ENCODE results near the gene KIN.
"Not testable (repeated sequence)": the region's sequence is repeated elsewhere in the genome, so short reads cannot be mapped to it uniquely, and the experiment has no call there.

Gene KIN, protein sequence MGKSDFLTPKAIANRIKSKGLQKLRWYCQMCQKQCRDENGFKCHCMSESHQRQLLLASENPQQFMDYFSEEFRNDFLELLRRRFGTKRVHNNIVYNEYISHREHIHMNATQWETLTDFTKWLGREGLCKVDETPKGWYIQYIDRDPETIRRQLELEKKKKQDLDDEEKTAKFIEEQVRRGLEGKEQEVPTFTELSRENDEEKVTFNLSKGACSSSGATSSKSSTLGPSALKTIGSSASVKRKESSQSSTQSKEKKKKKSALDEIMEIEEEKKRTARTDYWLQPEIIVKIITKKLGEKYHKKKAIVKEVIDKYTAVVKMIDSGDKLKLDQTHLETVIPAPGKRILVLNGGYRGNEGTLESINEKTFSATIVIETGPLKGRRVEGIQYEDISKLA

DNA sequence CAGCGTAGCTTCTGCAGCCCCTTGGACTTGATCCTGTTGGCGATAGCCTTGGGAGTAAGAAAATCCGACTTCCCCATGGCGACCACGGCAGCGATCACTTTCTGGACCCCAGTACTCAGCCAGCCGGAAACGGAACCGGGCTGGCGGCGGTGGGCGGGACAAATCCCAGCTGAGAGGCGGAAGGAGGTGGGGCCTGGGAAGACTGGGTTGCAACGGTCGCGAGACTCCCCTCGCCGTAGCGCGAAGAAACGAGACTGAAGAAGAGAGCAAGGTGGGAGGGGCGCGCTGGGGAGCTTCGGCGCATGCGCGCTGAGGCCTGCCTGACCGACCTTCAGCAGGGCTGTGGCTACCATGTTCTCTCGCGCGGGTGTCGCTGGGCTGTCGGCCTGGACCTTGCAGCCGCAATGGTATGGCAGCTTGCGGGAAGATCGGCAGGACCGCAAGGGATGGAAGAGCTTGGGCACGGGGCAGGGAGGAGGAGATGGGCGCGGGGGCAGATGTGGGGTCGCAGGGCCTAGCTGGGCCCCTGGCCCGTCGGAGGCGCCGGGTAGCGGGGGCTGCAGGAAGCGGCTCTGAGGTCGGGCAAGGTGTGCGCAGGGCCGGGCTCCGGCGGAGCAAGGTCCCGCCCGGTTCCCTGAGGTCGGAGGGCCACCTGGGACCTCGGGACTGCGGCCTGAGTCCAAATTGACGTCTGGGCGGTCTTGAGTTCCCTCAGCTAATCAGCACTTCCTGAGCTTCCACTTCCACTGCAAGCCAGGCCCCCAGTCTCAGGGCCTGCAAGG is at the start of gene KIN, which contains the start of gene ATP5F1C:
Gene KIN (minus strand): TSS at position 137 of the 782 bp plus-strand sequence. CDS start 60 bp downstream, at position 77.
Gene ATP5F1C (plus strand): TSS at position 321 of the 782 bp plus-strand sequence. CDS start 31 bp downstream, at position 352.
- DNase-seq (ENCODE audit: low read depth, low spot score) = peak; percentile 98

DNA sequence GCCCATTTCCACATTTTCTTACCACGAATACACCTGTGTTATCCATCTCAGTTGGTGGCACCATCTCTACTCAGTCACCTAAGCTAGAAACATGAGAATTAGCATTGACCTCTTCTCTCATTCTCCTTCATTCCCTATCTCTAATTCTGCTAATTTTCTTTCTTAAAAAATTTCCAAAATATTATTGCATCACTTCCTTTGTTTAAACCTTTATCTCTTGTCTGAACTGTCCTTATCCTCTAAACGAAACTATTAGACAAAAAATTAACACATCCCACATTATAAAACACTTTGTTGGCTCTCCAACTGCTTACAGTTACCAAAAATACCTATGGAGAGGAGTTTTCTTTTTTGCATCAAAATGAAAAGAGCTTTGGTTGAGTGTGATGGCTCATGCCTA is 48.8 kb upstream of the KIN start:
- no peak for DNase-seq (ENCODE audit: low read depth, low spot score)

DNA sequence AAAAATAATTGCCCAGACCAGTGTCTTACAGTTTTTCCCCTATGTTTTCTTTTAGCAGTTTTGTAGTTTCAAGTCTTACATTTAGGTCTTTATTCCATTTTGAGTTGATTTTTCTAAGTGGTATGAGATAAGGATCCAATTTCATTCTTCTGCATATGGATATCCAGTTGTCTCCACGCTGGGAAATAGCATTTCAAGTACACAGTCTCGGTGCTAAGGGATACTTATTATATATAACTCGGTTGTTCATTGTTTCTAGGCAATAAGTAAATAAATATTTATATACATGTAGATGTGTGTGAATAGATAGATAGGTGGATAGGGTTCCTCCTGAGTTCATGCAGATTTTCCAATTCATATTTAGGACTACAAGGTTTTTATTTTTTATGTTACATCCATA is 46.5 kb upstream of the KIN start:
- no peak for DNase-seq (ENCODE audit: low read depth, low spot score)

DNA sequence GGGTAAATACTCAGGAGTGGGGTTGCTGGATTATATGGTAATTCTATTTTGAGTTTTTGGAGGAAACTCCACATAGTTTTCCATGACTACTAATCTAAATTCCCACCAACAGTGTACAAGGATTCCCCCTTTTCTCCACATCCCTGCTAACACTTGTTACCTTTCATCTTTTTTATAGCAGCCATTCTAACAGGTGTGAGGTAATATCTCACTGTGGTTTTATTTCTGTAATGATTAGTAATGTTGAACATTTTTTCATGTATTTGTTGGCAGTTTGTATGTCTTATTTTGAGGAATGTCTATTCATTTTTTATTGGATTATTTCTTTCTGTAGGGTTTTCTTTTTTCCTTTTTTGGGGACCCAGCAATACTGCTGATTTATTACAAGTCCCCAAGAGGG is 45.4 kb upstream of the KIN start:
- DNase-seq (ENCODE audit: low read depth, low spot score) = no peak

DNA sequence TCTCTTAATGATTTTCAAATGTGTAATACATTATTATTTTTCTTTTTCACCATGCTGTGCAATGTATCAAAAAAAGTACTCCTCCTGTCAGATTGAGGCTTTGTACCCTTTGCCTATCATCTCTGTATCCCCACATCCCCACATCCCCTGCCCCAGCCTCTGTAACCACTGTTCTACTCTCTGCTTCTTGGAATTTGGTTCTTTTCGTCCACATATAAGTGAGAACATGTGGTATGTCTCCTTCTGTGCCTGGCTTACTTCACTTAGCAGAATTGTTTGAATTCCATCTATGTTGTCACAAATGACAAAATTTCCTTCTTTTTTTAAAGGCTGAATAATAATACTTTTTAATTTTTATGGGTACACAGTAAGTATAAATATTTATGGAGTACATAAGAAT is 44.3 kb upstream of the KIN start:
- no peak for DNase-seq (ENCODE audit: low read depth, low spot score)

DNA sequence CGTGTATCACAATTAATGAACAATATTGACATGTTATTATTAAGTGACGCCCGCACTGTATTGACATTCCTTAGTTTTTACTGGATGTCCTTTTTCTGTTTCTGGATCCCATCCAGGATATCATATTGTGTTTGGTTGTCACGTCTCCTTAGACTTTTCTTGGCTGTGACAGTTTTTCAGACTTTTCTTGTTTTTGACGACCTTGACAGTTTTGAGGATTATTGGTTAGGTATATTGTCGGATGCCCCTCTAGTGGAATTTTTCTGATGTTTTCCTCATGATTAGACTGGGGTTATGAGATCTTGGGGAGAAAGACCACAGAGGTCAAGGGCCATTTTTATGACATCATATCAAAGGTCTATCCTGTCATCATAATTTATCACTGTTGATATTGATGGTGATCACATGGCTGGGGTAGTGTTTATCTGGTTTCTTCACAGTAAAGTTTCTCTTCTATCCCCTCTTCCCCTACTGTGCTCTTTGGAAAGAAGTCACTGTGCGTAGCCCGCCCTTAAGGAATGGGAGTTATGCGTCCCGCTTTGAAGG is 41.6 kb upstream of the KIN start:
- no peak for DNase-seq (ENCODE audit: low read depth, low spot score)

DNA sequence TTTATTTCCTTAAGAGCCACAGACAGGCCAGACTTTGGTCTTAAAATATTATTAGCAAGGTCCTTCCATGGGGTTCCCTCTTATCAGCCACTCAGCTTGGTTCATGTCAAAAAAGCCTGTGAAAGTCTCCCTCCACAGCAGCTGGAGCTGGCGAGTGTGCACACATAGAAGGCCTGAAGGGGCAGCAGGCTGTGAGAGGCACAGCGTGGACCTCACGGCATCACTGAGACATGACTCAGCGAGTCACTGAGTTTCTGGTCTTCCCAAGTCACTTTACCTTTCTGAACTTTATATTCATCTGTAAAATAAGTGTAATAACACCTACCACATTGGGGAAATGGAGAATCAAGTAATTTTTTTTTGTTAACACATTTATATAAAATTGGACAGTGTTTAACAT is 39.2 kb upstream of the KIN start:
- peak; percentile 31 for DNase-seq (ENCODE audit: low read depth, low spot score)

DNA sequence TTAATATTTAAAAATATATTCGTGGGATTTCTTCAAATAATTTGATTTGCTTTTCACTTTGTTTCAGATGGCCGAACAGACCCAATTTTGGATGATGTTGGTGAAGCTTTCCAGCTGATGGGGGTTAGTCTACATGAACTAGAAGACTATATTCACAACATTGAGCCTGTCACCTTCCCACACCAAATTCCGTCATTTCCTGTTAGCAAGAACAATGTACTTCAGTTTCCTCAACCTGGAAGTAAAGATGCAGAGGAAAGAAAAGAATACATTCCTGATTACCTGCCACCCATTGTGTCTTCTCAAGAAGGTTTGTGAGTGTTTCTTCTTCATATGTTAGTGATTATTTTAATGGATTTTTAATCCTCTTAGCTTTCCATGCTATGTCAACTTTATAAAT is 36.5 kb upstream of the KIN start:
- DNase-seq (ENCODE audit: low read depth, low spot score) = no peak

DNA sequence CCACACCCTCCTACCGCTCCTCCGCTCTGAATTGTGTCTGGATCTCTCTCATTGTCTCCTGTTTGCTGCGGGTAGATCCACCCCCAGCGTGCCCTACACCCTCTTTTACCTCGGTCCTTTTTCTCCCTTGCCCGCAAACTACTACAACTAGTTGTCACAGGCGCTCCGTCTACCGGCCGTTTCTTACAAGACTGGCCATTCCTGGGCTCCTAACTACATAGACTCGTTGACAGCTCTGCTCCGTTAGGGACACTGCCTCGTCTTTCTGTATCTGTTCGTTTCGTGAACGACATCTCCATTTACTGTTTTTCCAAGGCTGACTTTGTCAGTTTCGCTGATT is 31.3 kb upstream of the KIN start:
- DNase-seq (ENCODE audit: low read depth, low spot score) = peak; percentile 43

DNA sequence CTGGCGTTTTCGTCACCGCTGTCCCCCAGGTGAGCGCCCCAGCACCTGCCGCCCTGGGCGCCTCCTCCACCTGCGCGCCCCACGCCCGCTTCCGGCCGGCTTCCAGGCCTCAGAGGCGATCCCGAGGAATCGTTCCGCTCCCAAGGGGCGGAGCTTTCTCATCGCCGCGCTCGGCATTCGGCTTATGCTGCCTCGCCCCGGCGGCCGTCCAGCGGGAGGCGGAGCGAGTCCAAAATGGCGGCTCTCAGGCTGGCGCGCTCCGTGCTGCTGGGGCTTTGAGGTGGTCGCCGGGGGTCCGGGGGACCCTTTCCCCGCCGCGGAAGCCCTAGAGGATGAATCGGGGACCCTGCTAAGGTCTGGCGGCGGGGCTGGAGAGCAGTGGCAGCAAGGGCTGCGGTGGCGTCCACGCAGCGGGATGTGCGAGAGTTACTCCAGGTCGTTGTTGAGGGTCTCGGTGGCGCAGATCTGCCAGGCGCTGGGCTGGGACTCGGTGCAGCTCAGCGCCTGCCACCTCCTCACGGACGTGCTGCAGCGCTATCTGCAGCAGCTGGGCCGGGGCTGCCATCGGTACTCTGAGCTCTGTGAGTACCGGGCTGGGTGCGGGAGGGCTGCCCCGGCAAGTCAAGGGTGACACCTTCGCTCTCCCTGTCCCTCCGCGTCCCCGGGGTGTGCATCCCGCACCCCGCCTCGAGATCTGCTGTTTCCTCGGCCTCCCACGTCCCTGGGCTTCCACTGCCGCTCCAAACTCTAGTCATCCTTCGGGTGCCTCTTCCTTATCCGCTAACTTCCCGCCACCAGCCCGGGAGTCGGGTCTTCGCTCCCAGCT is 30.7 kb upstream of the KIN start, which contains the start of gene TAF3:
Gene TAF3 (plus strand): TSS at position 211 of the 826 bp plus-strand sequence. CDS start 205 bp downstream, at position 416.
- DNase-seq (ENCODE audit: low read depth, low spot score) = peak; percentile 92

DNA sequence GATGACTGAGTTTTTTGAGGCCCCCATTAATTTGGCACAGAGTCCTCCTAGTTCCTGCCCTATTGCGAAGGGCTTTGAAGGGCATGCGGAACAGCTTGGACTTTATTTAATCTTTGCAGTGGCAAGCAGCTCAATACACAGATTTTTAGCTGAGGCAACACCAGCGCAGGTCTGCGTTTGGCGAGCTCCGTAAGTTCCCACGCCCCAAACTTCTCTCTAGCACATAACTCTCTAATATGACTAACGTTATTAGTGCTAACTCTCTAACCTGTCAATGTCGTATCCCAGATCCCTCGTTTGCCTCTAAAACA is 30.1 kb upstream of the KIN start:
- no peak for DNase-seq (ENCODE audit: low read depth, low spot score)

DNA sequence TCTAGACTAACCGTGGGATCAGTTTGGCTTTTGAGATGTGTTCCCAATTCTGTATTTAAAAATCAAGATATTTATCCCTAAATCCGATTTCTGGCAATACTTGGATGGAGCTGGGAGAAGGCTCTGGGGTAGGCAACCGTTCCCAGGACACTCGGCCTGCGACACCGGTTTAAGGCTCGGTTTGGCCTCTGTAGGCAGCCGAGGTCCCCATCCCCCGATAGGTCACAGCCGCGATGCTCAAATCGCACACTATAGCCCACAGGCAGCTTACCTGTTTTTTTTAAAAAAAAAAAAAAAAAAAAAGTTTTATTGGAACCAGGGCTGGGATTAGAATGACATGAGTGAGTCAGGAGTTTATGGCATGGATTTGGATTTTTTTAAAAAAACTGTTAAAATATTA is 29.8 kb upstream of the KIN start:
- peak; percentile 14 for DNase-seq (ENCODE audit: low read depth, low spot score)

DNA sequence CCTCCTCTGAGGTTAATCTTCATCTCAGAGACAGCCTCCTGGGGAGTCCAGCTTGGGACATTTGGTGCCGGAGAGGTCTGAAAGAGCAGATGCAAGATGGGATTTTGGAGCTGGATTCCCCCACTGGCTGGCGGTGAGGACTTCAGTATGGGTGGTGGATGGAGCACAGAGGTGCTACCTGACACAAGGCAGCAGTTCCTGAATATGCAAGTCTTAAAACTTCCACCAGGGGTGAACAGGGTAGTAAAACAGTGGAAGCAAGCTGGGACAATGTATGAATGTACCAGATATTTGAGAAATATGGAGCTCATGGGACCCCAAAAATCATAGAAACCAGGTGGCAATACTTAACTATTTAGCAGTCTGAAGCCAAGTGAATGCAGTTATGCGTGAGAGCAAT is 25.7 kb upstream of the KIN start:
- DNase-seq (ENCODE audit: low read depth, low spot score) = no peak

DNA sequence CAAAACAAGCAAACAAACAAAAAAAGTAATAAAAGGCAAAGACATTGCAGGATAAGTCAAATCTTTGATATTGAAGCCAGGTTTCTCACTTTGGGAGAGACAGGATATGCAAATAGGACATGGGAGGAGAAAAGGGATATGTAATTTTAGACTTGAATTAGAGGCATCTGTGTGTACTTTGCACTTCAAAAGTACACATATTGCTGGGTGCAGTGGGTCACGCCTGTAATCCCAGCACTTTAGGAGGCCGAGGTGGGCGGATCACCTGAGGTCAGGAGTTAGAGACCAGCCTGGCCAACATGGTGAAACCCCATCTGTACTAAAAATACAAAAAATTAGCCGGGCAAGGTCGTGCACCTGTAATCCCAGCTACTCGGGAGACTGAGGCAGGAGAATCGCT is 23.9 kb upstream of the KIN start:
- DNase-seq (ENCODE audit: low read depth, low spot score) = not testable (repeated sequence)

DNA sequence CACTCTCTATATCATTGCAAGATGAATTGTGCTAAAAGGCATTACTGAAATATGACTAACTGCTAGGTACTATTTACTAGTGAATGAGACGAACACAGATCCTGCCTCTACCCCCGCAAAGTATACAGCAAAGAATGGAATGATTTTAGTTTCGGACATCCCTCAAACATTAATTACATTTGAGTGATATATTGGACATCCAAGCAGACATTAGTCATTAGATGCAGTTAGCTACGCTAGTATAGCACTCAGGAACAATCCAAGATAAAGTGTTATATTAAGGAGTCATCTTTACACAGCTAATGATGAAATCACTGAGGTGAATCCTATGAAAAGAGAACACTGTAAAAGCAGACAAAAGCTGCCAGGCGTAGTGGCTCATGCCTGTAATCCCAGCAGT is 23.2 kb upstream of the KIN start:
- no peak for DNase-seq (ENCODE audit: low read depth, low spot score)

DNA sequence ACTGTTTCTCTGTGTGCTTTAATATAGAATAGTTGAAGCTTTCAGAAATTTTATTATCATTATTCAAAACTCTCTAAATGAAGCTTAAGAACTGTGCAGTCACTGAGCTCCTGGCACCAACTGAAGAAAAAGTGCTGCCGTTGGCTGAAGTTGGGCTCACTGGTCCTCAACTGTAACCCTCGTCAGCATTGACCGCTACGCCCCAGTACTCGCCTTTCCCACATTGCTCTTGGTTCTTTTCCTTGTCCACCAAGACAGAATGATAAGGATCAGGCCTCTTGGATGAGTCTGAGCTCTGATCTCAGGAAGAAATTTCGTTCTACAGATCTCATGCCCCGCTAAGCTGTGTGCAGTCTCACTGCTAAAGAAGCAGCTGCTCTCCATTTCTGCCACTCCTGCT is 22.6 kb upstream of the KIN start:
- no peak for DNase-seq (ENCODE audit: low read depth, low spot score)

DNA sequence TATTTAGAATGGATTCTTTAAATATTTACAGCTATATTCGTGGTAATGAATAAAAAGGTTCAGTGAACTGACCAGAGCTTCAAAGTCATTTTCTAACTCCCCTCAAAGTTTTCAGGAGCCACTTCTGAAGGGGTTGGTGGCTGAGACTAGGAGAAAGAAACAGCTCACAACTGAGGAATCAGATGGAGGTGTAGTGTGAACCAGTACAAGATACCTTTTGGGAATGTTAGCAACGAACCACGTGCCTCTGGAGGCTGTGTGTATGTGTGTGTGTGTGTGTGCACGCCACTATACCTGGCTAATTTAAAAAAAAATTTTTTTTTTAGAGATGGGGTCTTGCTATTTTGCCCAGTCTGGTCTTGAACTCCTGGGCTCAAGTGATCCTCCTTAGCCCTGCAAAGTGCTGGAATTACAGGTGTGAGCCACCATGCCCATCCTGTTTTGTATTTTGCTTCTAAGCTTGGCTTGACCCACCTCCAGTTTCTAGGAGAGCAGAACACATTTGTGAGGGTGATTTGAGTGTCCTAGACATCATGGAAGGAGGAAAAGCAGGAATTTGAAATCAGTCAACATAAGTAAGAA is 21.0 kb upstream of the KIN start:
- DNase-seq (ENCODE audit: low read depth, low spot score) = no peak

DNA sequence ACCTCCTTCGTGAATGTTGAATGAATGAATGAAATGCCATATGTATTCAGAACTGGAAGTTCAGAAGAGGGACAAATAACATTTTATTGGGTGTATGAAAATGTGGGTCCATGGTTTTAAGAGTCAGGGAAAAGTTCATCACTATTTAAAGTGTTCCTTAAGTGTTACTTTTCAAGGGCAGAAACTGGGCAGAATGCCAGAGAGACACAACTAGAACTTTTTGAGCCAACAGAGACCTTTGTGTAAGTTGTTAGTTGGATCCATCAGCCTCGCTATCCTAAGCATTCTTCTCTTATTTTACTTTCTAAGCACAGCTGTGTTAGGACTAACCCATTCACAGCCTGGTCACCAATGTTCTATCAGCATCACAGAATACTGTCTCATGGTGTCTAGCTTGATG is 16.9 kb upstream of the KIN start:
- no peak for DNase-seq (ENCODE audit: low read depth, low spot score)

DNA sequence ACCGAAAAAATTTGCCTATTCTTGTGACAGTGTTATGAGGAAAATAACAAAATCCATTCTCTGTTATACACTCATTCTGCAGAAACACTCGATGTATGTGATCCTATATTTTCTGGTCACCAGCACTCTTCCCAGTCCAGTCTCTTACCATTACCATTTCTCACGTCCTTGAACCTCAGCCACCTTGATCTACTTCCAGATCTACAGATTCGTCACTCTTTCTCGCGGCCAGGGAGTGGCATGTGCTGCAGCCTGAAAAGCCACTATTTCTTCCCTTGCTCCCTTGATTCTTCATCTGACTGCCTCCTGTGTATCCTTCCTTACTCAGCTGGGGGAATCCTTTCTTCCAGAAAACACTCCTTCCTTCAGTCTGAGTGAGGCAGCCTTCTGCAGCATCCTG is 16.4 kb upstream of the KIN start:
- DNase-seq (ENCODE audit: low read depth, low spot score) = no peak

DNA sequence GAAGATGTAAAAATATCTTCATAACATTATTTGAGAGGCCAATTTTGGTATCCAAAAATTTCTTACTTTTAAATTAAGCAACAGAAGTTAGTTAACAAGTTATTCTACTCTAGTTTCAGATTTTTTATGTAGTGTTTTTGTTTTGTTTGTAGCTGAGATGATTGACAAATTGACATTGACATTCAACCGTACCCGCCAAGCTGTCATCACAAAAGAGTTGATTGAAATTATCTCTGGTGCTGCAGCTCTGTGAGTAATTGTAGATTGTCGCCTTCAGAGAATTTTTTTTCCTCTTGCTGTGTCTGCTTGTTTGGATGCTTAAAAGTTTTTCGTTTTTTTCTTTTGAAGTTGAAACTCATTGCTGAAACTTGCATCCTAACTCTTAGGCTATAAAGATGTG is 14.8 kb upstream of the KIN start:
- no peak for DNase-seq (ENCODE audit: low read depth, low spot score)

DNA sequence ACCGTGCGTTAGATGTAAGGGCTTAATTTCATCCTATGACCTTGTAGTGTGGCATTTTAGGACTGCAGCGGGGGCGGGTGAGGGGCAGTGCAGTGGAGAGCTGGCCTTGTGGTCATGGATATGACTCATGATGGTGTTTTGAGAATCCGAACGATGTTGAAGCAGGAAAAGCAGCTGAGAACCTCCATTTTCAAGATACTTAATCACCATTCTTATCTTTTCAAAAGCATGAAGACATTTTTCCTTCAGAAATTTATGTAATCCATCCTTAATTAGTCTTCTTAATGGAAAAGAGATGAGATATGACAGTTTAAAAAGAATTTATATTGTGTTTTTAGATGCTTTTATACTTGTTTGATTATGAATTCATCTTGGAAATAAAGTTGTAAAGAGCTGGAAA is 9.8 kb upstream of the KIN start:
- DNase-seq (ENCODE audit: low read depth, low spot score) = peak; percentile 10

DNA sequence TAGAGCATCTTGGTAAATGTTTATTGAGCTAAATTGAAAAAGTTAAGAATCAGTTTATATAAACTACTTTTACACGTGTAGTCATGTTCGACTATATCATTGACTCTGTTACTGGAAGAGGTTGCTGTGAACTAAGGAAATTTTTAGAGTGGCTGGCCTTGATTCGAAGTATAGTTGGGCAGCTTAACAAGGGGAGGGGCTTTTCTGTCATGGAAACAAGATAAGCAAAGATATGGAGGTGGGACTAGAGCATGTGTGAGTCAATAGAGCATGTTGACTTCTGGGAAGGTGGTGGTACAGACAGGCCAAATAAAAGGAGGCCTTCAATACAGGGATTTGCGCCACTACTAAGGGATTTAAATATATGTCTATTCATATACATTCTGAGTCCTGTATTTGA is 7.8 kb upstream of the KIN start:
- DNase-seq (ENCODE audit: low read depth, low spot score) = peak; percentile 23
